ENCODE results near the gene LAMTOR2. TPM values are rescaled to one million over a fixed set of nuclear protein-coding genes. Genes with fewer than 3 reads are reported as not detected.
"Not testable (repeated sequence)": the region's sequence is repeated elsewhere in the genome, so short reads cannot be mapped to it uniquely, and the experiment has no call there.

The LAMTOR2 gene
- total and polyA plus RNA-seq, 2 of the 8 experiments (the other 6 are each of a cell fraction or from before 2014, with no cell fraction given) = 54.7 to 122 TPM

- no peak for TF ChIP-seq NRF1 (IDR thresholded peaks at IDR 0.05; ENCODE audit: low read depth, low read length)
Observed at GRCh38 chr1:156070548-156070947, 16.0 kb downstream of the LAMTOR2 start (continued).

GRCh38 chr1:156071332-156071816, 16.8 kb downstream of the LAMTOR2 start:
- Histone ChIP-seq H3K79me2 (ENCODE audit: control insufficient read depth in 1 of 2, insufficient read depth in 2 of 2, low read length in 2 of 2) (peaks cover 0 to 16% of the 10 kb centered on the region in 2 experiments; a peak in 3 of 4 replicates), H4K20me1 (replicated peaks in 1 of 2; ENCODE audit: control insufficient read depth in 1 of 2, insufficient read depth in 2 of 2, low read length in 2 of 2) (peaks cover 2 to 16% of the 10 kb centered on the region in 2 experiments)
- CTCF ChIA-PET (ENCODE audit: partially characterized antibody) = interaction anchor here (0.9 to 10.0 kb wide), 5 partner anchors 9 to 209 kb away, joined by 3 to 139 read pairs (median 4); partner anchors contain the start of genes LAMTOR2, RAB25 and UBQLN4

More at GRCh38 chr1:156071332-156071816, 16.8 kb downstream of the LAMTOR2 start:
- H2AK5ac ChIP-seq (ENCODE audit: low read depth, low read length); FAIRE-seq; H4K91ac ChIP-seq (replicated peaks; ENCODE audit: insufficient read length, low read length); H3K4me2 ChIP-seq (ENCODE audit: insufficient read depth in 1 of 2, low read depth in 2 of 2, low read length in 2 of 2); H3K27me3 ChIP-seq (replicated peaks in 1 of 4; ENCODE audit: control insufficient read depth in 3 of 4, extremely low read depth in 1 of 4, insufficient read depth in 3 of 4, low read length in 3 of 4); H2BK20ac ChIP-seq (ENCODE audit: low read length); H2BK12ac ChIP-seq (ENCODE audit: low read depth, low read length); H3K27ac ChIP-seq (ENCODE audit: low read depth, low read length); H3K9me3 ChIP-seq (ENCODE audit: insufficient read depth in 2 of 2, low read depth in 1 of 2, low read length in 1 of 2); H2BK120ac ChIP-seq (replicated peaks; ENCODE audit: low read depth, low read length); H3K23me2 ChIP-seq (ENCODE audit: low read depth, low read length); H2BK15ac ChIP-seq (ENCODE audit: low read length); H3K9ac ChIP-seq (replicated peaks in 1 of 4; ENCODE audit: extremely low read depth in 1 of 4, low read depth in 3 of 4, low read length in 3 of 4); H3K79me1 ChIP-seq (ENCODE audit: low read depth, low read length); DNase-seq (ENCODE audit: low read depth in 1 of 2, low spot score in 2 of 2); H3K23ac ChIP-seq (ENCODE audit: insufficient read length); H2AFZ ChIP-seq (ENCODE audit: low read length); H3K14ac ChIP-seq (ENCODE audit: insufficient read length); H4K8ac ChIP-seq (ENCODE audit: extremely low read depth, insufficient read depth, low read length); H3K4ac ChIP-seq (replicated peaks; ENCODE audit: insufficient read length, low read depth, low read length); H4K5ac ChIP-seq (ENCODE audit: insufficient read length, low read depth, low read length); H3K56ac ChIP-seq (replicated peaks; ENCODE audit: insufficient read length, low read depth, low read length); H2BK5ac ChIP-seq (ENCODE audit: low read depth, low read length); H3K4me3 ChIP-seq (ENCODE audit: extremely low read depth in 1 of 4, insufficient read depth in 2 of 4, low read depth in 3 of 4, low read length in 4 of 4); H3K18ac ChIP-seq (ENCODE audit: extremely low read depth, low read length): not testable (repeated sequence)
- peaks cover 3 to 18% (median 4%) of the 10 kb centered on the region in 4 experiments; a peak in 6 of 8 replicates for H3K36me3 ChIP-seq (ENCODE audit: control insufficient read depth in 2 of 4, insufficient read depth in 4 of 4, low read length in 3 of 4)
- peaks cover 20 to 40% (median 30%) of the 10 kb centered on the region in 4 experiments for H3K4me1 ChIP-seq (replicated peaks in 1 of 4; ENCODE audit: control insufficient read depth in 3 of 4, insufficient read depth in 4 of 4, low read length in 3 of 4)
- POLR2A ChIA-PET (ENCODE audit: partially characterized antibody) = interaction anchor here (0.5 to 9.7 kb wide), 9 partner anchors 8 to 162 kb away, joined by 3 to 88 read pairs (median 3); partner anchors contain the start of genes LMNA, RAB25 and UBQLN4
- WGBS, 2 experiments (ENCODE audit: extremely low coverage in 1 of 2, insufficient coverage in 1 of 2, insufficient read length in 1 of 2, insufficient replicate concordance in 2 of 2, low coverage in 1 of 2, low lambda C conversion rate in 2 of 2, missing lambda C conversion rate in 1 of 2) = 93% methylated on average over 7 of the region's 7 CpGs; no CpG with 5 or more reads in 1 of the 2 experiments
